Brain microvascular endothelial cell (primary cell): ENCODE results near the gene LMTK3.

Source experiments
- DNase-seq: peaks from one replicate; pipeline ENCODE4 v3.0.0-alpha.2; 2020
- H3K27ac ChIP-seq: fragments of 250-450 bp; sonication (Bioruptor Pico); 2 replicates; pipeline ENCODE4 v1.5.1; 2020; ENCODE audit warnings: mild to moderate bottlenecking, moderate library complexity
- H3K27me3 ChIP-seq: fragments of 250-450 bp; sonication (Bioruptor Pico); replicated peaks from 2 replicates; pipeline ENCODE4 v1.5.1; 2020; ENCODE audit warnings: mild to moderate bottlenecking
- H3K36me3 ChIP-seq: fragments of 250-450 bp; sonication (Bioruptor Pico); replicated peaks from 2 replicates; pipeline ENCODE4 v1.5.1; 2020; ENCODE audit warnings: mild to moderate bottlenecking
- H3K4me3 ChIP-seq: 2 replicates; pipeline ENCODE4 v1.5.1; 2011; ENCODE audit warnings: low read depth, mild to moderate bottlenecking, control low read depth, low read length, moderate library complexity
- in situ Hi-C: cut with HindIII; loops from 2 replicates; pipeline ENCODE4 v1.10.0; 2017; ENCODE audit warnings: low sequenced_read_pairs, low pct_ligation_motif_present
- TF ChIP-seq, protein P1 (sequence below): IDR thresholded peaks from 2 replicates; pipeline ENCODE4 v1.5.1; 2011; ENCODE audit warnings: low read depth, mild to moderate bottlenecking, moderate library complexity, low read length, control low read depth, inconsistent platforms; ENCODE audit errors: missing control alignments

Gene LMTK3

GRCh38 chr19:48551437-48552302 is 40.0 kb upstream of the LMTK3 start, which contains the start of gene SULT2B1:
TSS of gene SULT2B1 (plus strand) at chr19:48552172. CDS start at chr19:48552253, 81 bp downstream.
- H3K36me3 ChIP-seq = no peaks in the 10 kb centered on the region

DNA sequence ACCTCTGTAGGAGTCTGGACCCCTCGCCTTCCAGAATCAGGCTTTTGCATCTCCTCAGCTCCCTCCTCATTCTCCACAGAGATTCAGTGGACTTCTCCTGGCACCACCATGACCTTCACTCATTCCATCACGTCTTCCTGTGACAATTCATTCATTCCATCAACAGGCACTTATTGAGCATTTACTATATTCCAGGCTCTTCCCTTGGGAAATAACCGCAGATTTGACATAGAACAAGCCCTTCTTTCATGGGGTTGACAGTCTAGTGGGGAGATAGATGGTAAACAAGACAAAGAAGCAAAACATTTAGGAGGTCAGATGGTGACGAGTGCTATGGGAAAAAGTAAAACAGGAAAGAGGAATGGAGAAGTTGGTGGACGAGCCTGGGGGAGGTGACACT is 37.7 kb upstream of the LMTK3 start:
- DNase-seq = no peak
- Histone ChIP-seq H3K27ac (no peak overlapping the region), H3K4me3 (no peak overlapping the region)

More at GRCh38 chr19:48551437-48552302, 40.0 kb upstream of the LMTK3 start, which contains the start of gene SULT2B1:
- no peaks in the 10 kb centered on the region for H3K27me3 ChIP-seq
- DNase-seq = no peak
- TF ChIP-seq, protein P1, sequence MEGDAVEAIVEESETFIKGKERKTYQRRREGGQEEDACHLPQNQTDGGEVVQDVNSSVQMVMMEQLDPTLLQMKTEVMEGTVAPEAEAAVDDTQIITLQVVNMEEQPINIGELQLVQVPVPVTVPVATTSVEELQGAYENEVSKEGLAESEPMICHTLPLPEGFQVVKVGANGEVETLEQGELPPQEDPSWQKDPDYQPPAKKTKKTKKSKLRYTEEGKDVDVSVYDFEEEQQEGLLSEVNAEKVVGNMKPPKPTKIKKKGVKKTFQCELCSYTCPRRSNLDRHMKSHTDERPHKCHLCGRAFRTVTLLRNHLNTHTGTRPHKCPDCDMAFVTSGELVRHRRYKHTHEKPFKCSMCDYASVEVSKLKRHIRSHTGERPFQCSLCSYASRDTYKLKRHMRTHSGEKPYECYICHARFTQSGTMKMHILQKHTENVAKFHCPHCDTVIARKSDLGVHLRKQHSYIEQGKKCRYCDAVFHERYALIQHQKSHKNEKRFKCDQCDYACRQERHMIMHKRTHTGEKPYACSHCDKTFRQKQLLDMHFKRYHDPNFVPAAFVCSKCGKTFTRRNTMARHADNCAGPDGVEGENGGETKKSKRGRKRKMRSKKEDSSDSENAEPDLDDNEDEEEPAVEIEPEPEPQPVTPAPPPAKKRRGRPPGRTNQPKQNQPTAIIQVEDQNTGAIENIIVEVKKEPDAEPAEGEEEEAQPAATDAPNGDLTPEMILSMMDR = no peak
- no peak within 1 kb of the TSS for H3K27ac ChIP-seq
- no peak within 1 kb of the TSS for H3K4me3 ChIP-seq
- in situ Hi-C loops = no loop called here

GRCh38 chr19:48548253-48548911 is 36.7 kb upstream of the LMTK3 start:
- no peaks in the 10 kb centered on the region for H3K36me3 ChIP-seq
- H3K27ac ChIP-seq = no peak overlapping the region
- H3K4me3 ChIP-seq = no peak overlapping the region
- in situ Hi-C loops = no loop called here
- no peak for DNase-seq
- no peaks in the 10 kb centered on the region for H3K27me3 ChIP-seq
- TF ChIP-seq, protein P1 = no peak

More for the DNA sequence above, 37.7 kb upstream of the LMTK3 start:
- in situ Hi-C loops = no loop called here
- H3K36me3 ChIP-seq = no peaks in the 10 kb centered on the region
- no peaks in the 10 kb centered on the region for H3K27me3 ChIP-seq
- TF ChIP-seq, protein P1 = no peak

DNA sequence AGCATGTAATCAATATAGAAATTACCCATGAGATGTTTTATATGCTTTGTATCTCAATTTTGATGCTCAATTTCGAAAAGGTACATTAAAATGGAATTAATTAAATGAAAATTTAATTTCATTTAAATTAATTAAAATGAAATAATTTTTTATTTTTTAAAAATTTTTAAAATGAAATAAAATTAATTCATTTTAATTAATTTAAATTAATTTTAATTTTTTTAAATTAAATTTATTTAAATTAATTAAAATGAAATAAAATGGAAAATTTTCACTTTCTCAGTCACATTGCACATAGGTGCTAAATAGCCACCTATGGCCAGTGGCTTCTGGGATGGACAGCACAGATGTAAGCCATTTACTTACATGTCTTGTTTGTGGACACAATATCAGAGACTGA is 36.1 kb upstream of the LMTK3 start:
- TF ChIP-seq, protein P1 = no peak
- Histone ChIP-seq H3K4me3 (no peak overlapping the region), H3K27me3 (no peaks in the 10 kb centered on the region), H3K36me3 (no peaks in the 10 kb centered on the region), H3K27ac (no peak overlapping the region)
- no peak for DNase-seq
- in situ Hi-C loops = no loop called here

DNA sequence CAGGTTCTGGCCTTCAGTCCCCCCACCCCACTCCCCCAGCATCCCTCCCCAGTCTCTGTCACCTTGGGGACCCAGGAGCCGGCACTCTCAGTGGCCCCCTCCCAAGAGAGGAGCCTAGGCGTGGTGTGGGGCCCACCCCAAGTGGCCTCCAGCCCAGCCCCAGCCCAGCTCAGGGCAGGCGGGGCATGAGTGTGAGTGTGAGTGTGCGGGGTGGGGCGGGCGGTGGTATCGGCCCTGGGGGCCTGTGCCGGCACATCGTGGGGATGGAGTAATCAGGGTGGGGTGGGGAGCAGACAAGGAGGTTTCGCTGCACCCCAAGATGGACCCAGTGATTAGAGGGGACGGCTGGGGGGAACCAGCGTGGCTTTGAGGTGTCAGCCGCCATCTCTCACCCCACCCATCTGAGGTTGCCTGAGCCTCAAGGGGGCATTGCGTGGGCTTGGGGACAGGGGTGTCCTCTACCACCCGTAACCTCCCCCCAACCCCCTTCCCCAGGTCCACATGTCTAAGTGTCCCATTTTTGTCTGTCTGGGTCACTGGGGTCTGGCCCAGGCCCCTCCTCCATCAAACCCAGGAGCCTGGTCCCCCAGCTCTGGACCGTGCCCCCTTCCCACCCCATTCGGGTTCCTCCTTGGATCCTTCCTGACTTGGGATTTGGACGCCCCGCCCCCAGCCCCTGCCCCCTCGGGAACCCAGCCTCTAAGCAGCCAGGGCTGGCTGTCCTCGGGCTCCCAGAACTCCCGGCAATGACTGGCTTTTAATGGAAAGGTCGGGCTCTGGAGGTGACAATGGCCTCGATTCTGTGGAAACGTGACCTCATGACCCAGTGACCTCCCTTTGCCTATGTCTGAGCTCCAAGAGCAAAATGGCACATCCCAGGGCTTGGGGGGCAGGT is 33.5 kb upstream of the LMTK3 start:
- TF ChIP-seq, protein P1 = no peak
- DNase-seq = no peak
- H3K36me3 ChIP-seq = no peaks in the 10 kb centered on the region
- H3K27me3 ChIP-seq = no peaks in the 10 kb centered on the region
- in situ Hi-C loops = no loop called here
- H3K4me3 ChIP-seq = no peak overlapping the region
- H3K27ac ChIP-seq = no peak overlapping the region
